Endothelial cell of umbilical vein (primary cell): ENCODE measurements around the gene PARD3B. TPM values are rescaled to one million over a fixed set of nuclear protein-coding genes. Genes with fewer than 3 reads are reported as not detected.

Experiments
- BruUV-seq: library from RNA; stranded (reverse); fragments of 400-500 nt; replicated peaks from 2 replicates; lab custom pipeline; 2021; lab: Mats Ljungman, UMichigan
- CTCF ChIA-PET: fragments of 300-600, 350-600 bp; sonication (Branson Sonifier 250); formaldehyde crosslinking; loops from one replicate; lab custom pipeline; 2021; ENCODE audit warnings: antibody characterized with exemption, inconsistent platforms; lab: Charles Lee
- POLR2A ChIA-PET: fragments of 300-600, 350-600 bp; sonication (Branson Sonifier 250); formaldehyde crosslinking; loops from one replicate; lab custom pipeline; 2021; ENCODE audit warnings: antibody characterized with exemption, inconsistent platforms; lab: Charles Lee
- DNase-seq: peaks from one replicate; pipeline ENCODE4 v3.0.0-alpha.2; 2011; ENCODE audit warnings: low read depth, low spot score
- FAIRE-seq: peaks from 2 replicates; lab custom pipeline; 2011; peaks lifted over from hg19 to GRCh38; lab: Jason Lieb, UNC
- H2AFZ ChIP-seq: 2 replicates; pipeline ENCODE4 v1.6.0; 2012; ENCODE audit warnings: low read depth, low read length, control low read depth, inconsistent platforms
- H3K27ac ChIP-seq: 2 replicates; pipeline ENCODE4 v1.5.1; 2011; ENCODE audit warnings: low read depth, mild to moderate bottlenecking, control low read depth, low read length, moderate library complexity; ENCODE audit not compliant: insufficient read depth
- H3K27me3 ChIP-seq, 2 experiments: 2 replicates each; pipeline versions ENCODE4 v1.6.0 to v1.6.1; 2011; ENCODE audit warnings: low read length in 2 of 2, mixed read lengths in 1 of 2; ENCODE audit not compliant: control insufficient read depth in 2 of 2, insufficient read depth in 2 of 2
- H3K36me3 ChIP-seq, 2 experiments: 2 replicates in 1 of 2; 3 replicates in 1 of 2; pipeline ENCODE4 v1.5.1; 2011; ENCODE audit warnings: low read length in 2 of 2, mild to moderate bottlenecking in 1 of 2, moderate library complexity in 1 of 2; ENCODE audit not compliant: control insufficient read depth in 2 of 2, insufficient read depth in 2 of 2; ENCODE audit errors: extremely low read depth in 1 of 2
- H3K4me1 ChIP-seq: 3 replicates; pipeline ENCODE4 v1.5.1; 2011; ENCODE audit warnings: mild to moderate bottlenecking, low read length; ENCODE audit not compliant: control insufficient read depth, insufficient read depth; ENCODE audit errors: extremely low read depth
- H3K4me2 ChIP-seq: 2 replicates; pipeline ENCODE4 v1.6.1; 2011; ENCODE audit warnings: low read length, control low read depth, mixed read lengths; ENCODE audit not compliant: insufficient read depth
- H3K4me3 ChIP-seq, 3 experiments: fragments of 200-600 bp in 1 of 3; sonication (generic), shearing (Covaris generic) in 1 of 3; replicated peaks in 1 of 3; 2 replicates each; pipeline ENCODE4 v1.5.1; 2011 to 2016; ENCODE audit warnings: control low read depth in 3 of 3, low read length in 3 of 3, mild to moderate bottlenecking in 2 of 3, inconsistent platforms in 1 of 3, low read depth in 1 of 3, moderate library complexity in 1 of 3; ENCODE audit not compliant: insufficient read depth in 1 of 3
- H3K79me2 ChIP-seq: 2 replicates; pipeline ENCODE4 v1.6.0; 2012; ENCODE audit warnings: low read length, inconsistent platforms; ENCODE audit not compliant: control insufficient read depth, insufficient read depth
- H3K9ac ChIP-seq: replicated peaks from 2 replicates; pipeline ENCODE3; 2011; ENCODE audit warnings: low read length, control low read depth; ENCODE audit not compliant: insufficient read depth; ENCODE audit errors: extremely low read depth
- H3K9me1 ChIP-seq: replicated peaks from 3 replicates; pipeline ENCODE4 v1.6.0; 2011; ENCODE audit warnings: mild to moderate bottlenecking, low read length; ENCODE audit not compliant: control insufficient read depth, insufficient read depth; ENCODE audit errors: extremely low read depth
- H3K9me3 ChIP-seq: replicated peaks from 2 replicates; pipeline ENCODE4 v1.5.1; 2012; ENCODE audit warnings: low read length, inconsistent platforms; ENCODE audit not compliant: control insufficient read depth, insufficient read depth
- H4K20me1 ChIP-seq: replicated peaks from 2 replicates; pipeline ENCODE3; 2011; ENCODE audit warnings: mild to moderate bottlenecking, low read length; ENCODE audit not compliant: control insufficient read depth, insufficient read depth; ENCODE audit errors: extremely low read depth
- CTCF ChIP-seq, 2 donors: IDR thresholded peaks; 1 replicate in 1 of 2; 2 replicates in 1 of 2; pipeline ENCODE4 v1.5.1; 2011; ENCODE audit warnings: low read length in 2 of 2, mild to moderate bottlenecking in 2 of 2, moderate library complexity in 2 of 2, control low read depth in 1 of 2, inconsistent platforms in 1 of 2, low read depth in 1 of 2; ENCODE audit not compliant: insufficient read depth in 1 of 2; ENCODE audit errors: extremely low read depth in 1 of 2
- EZH2 ChIP-seq: IDR thresholded peaks from 2 replicates; pipeline ENCODE4 v1.6.1; 2012; ENCODE audit warnings: borderline replicate concordance, low read depth, mild to moderate bottlenecking, moderate library complexity, low read length, inconsistent platforms; ENCODE audit not compliant: severe bottlenecking
- FOS ChIP-seq: IDR thresholded peaks from 2 replicates; pipeline ENCODE4 v1.6.1; 2011; ENCODE audit warnings: mild to moderate bottlenecking, low read length, moderate library complexity, borderline replicate concordance; ENCODE audit not compliant: insufficient read depth
- GATA2 ChIP-seq: IDR thresholded peaks from 2 replicates; pipeline ENCODE4 v1.7.0; 2011; ENCODE audit warnings: low read depth, mild to moderate bottlenecking, moderate library complexity, mixed read lengths, low read length; ENCODE audit not compliant: insufficient read length, insufficient read depth
- JUN ChIP-seq: IDR thresholded peaks from 2 replicates; pipeline ENCODE4 v1.6.1; 2011; ENCODE audit warnings: borderline replicate concordance, low read depth; ENCODE audit not compliant: insufficient read length, insufficient read depth
- MYC ChIP-seq: IDR thresholded peaks from one replicate; pipeline ENCODE4 v1.6.1; 2011; ENCODE audit warnings: mild to moderate bottlenecking, low read depth, low read length
- POLR2A ChIP-seq: IDR thresholded peaks from 2 replicates; pipeline ENCODE4 v1.6.1; 2012; ENCODE audit warnings: low read depth, mild to moderate bottlenecking, control low read depth, low read length
- POLR2AphosphoS5 ChIP-seq: IDR thresholded peaks from 2 replicates; pipeline ENCODE4 v1.6.1; 2012; ENCODE audit warnings: low read depth, mild to moderate bottlenecking, control low read depth, low read length, moderate library complexity; ENCODE audit not compliant: insufficient read depth
- dilution Hi-C: fragments of 300-500 bp; cut with MboI; formaldehyde crosslinking; loops from one replicate; pipeline ENCODE4 v1.15.0; 2019; ENCODE audit warnings: low sequenced_read_pairs; ENCODE audit not compliant: extremely low pct_ligation_motif_present
- intact Hi-C: fragments of 100-400 bp; cut with micrococcal nuclease; formaldehyde crosslinking; loops from one replicate; pipeline ENCODE4 v1.10.0; 2022
- polyA plus RNA-seq, 4 experiments: library from polyadenylated mRNA; depleted of rRNA in 3 of 4; stranded (reverse) in 3 of 4; unstranded in 1 of 4; fragments of >200 nt; gene quantifications; 2 replicates each; pipeline versions ENCODE4 v1.2.1 to v1.2.3, GENCODE V29; 2011 to 2012; ENCODE audit warnings: missing spikeins in 1 of 4
- total RNA-seq: library from RNA; stranded (reverse); gene quantifications from 2 replicates; pipeline ENCODE4 v1.2.3, GENCODE V29; 2021
- TF ChIP-seq, protein P1 (sequence below): IDR thresholded peaks from 2 replicates; pipeline ENCODE4 v1.6.1; 2011; ENCODE audit not compliant: insufficient read depth, insufficient read length

PARD3B gene
- total and polyA plus RNA-seq, 2 donors (not counting 3 experiments of a cell fraction or from before 2014, with no cell fraction given): 2.2 to 30.9 TPM

GRCh38 chr2:205199165-205199850 lies 654.0 kb downstream of the PARD3B start:
- no TSS peak for BruUV-seq
- intact Hi-C loops: loop anchor here (2.0 to 5.0 kb wide), 2 partner anchors 483 to 1085 kb away; partner anchors contain the start of gene NRP2
- Histone ChIP-seq H3K79me2 (no peaks in the 10 kb centered on the region), H3K27me3 (no peaks in the 10 kb centered on the region), H3K27ac (peak overlapping the region; percentile 79), H3K9me1 (no peaks in the 10 kb centered on the region), H2AFZ (no peak overlapping the region), H3K4me2 (no peak overlapping the region), H3K36me3 (no peaks in the 10 kb centered on the region), H3K4me1 (peaks cover 22% of the 10 kb centered on the region), H3K9ac (no peak overlapping the region), H3K4me3 (no peak overlapping the region), H4K20me1 (no peaks in the 10 kb centered on the region), H3K9me3 (no peaks in the 10 kb centered on the region)
- no peak for DNase-seq
- CTCF ChIA-PET: no interaction called here
- TF ChIP-seq EZH2: no peak
- TF ChIP-seq MYC: no peak
- no peak for TF ChIP-seq CTCF (IDR thresholded peaks at IDR 0.05; ENCODE audit: extremely low read depth in 1 of 2, insufficient read depth in 1 of 2, low read depth in 1 of 2, low read length in 2 of 2)
- TF ChIP-seq POLR2AphosphoS5: no peak
- TF ChIP-seq, protein P1, sequence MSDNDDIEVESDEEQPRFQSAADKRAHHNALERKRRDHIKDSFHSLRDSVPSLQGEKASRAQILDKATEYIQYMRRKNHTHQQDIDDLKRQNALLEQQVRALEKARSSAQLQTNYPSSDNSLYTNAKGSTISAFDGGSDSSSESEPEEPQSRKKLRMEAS: no peak
- no peak for TF ChIP-seq POLR2A
- no peak for TF ChIP-seq JUN
- no peak for TF ChIP-seq FOS
- no peak for TF ChIP-seq GATA2
- POLR2A ChIA-PET: no interaction called here
- no peak for FAIRE-seq
- dilution Hi-C loops: no loop called here
